PC-9 (cell line): Measurements from ENCODE around the gene COLEC11. TPM values are rescaled to one million over a fixed set of nuclear protein-coding genes. Genes with fewer than 3 reads are reported as not detected.

ENCODE experiments used
- BruUV-seq: library from RNA; stranded (reverse); fragments of 400-500 nt; replicated peaks from 2 replicates; lab custom pipeline; 2021; lab: Mats Ljungman, UMichigan
- CTCF ChIA-PET: fragments of 300-600 bp; sonication (Branson Sonifier 250); formaldehyde crosslinking; loops from one replicate; lab custom pipeline; 2022; ENCODE audit warnings: antibody characterized with exemption; lab: Charles Lee
- POLR2A ChIA-PET: fragments of 300-600 bp; sonication (Branson Sonifier 250); formaldehyde crosslinking; loops from one replicate; lab custom pipeline; 2022; ENCODE audit warnings: antibody characterized with exemption; ENCODE audit not compliant: unreplicated experiment; lab: Charles Lee
- DNase-seq, 2 experiments: peaks; one replicate each; pipeline versions ENCODE4 v3.0.0 to v3.0.0-alpha.2; 2015 to 2022; ENCODE audit warnings: mixed read lengths in 1 of 2
- H2AFZ ChIP-seq: fragments of 200-600 bp; sonication (generic); 2 replicates; pipeline ENCODE4 v1.8.1; 2017; ENCODE audit warnings: antibody characterized with exemption
- H3F3A ChIP-seq: fragments of 200-600 bp; sonication (generic); 2 replicates; pipeline ENCODE4 v1.8.1; 2017; ENCODE audit warnings: antibody characterized with exemption, mild to moderate bottlenecking, low read depth; ENCODE audit not compliant: insufficient read depth
- H3K27ac ChIP-seq: fragments of 200-600 bp; sonication (generic); 2 replicates; pipeline ENCODE4 v1.6.1; 2016; ENCODE audit warnings: mixed run types
- H3K27me3 ChIP-seq: fragments of 200-600 bp; sonication (generic); 2 replicates; pipeline ENCODE4 v1.6.1; 2016; ENCODE audit warnings: low read depth, mixed run types; ENCODE audit not compliant: insufficient read depth
- H3K36me3 ChIP-seq: fragments of 200-600 bp; sonication (generic); 2 replicates; pipeline ENCODE4 v1.6.1; 2016; ENCODE audit warnings: low read depth, mixed run types
- H3K4me1 ChIP-seq: fragments of 200-600 bp; sonication (generic); replicated peaks from 2 replicates; pipeline ENCODE4 v1.6.1; 2016; ENCODE audit warnings: mixed run types; ENCODE audit not compliant: insufficient read depth
- H3K4me2 ChIP-seq: fragments of 200-600 bp; sonication (generic); 2 replicates; pipeline ENCODE4 v1.6.1; 2017; ENCODE audit warnings: mixed run types
- H3K4me3 ChIP-seq: fragments of 200-600 bp; sonication (generic); 2 replicates; pipeline ENCODE4 v1.6.1; 2016; ENCODE audit warnings: mixed run types
- H3K79me2 ChIP-seq: fragments of 200-600 bp; sonication (generic); 2 replicates; pipeline ENCODE4 v1.6.1; 2017; ENCODE audit warnings: low read depth, mixed run types
- H3K9me2 ChIP-seq: fragments of 200-600 bp; sonication (generic); 2 replicates; pipeline ENCODE4 v1.8.1; 2017; ENCODE audit warnings: mild to moderate bottlenecking; ENCODE audit not compliant: insufficient read depth
- H3K9me3 ChIP-seq: fragments of 200-600 bp; sonication (generic); 2 replicates; pipeline ENCODE4 v1.8.1; 2016; ENCODE audit warnings: low read depth; ENCODE audit not compliant: insufficient read depth
- H4K20me1 ChIP-seq: fragments of 200-600 bp; sonication (generic); 2 replicates; pipeline ENCODE4 v1.8.1; 2017; ENCODE audit not compliant: insufficient read depth
- CTCF ChIP-seq: fragments of 200-600 bp; sonication (generic); conservative IDR thresholded peaks from 2 replicates; pipeline ENCODE4 v1.6.1; 2017; ENCODE audit warnings: mixed run types, antibody characterized with exemption, mild to moderate bottlenecking, moderate library complexity
- EZH2 ChIP-seq: fragments of 200-600 bp; sonication (generic); IDR thresholded peaks from 2 replicates; pipeline ENCODE4 v1.8.0; 2017; ENCODE audit warnings: antibody characterized with exemption, low read depth
- intact Hi-C: fragments of 100-400 bp; cut with micrococcal nuclease; formaldehyde crosslinking; loops from one replicate; pipeline ENCODE4 v1.10.0; 2022; ENCODE audit not compliant: unreplicated experiment
- total RNA-seq: library from RNA; stranded (reverse); gene quantifications from 2 replicates; pipeline ENCODE4 v1.2.3, GENCODE V29; 2021

Gene COLEC11
- total RNA-seq, 1 experiment from 2014 or later, result 2.4 TPM

GRCh38 chr2:3646446-3646845, 51.5 kb downstream of the COLEC11 start:
- H3K36me3 ChIP-seq, result no peaks in the 10 kb centered on the region
- no peaks in the 10 kb centered on the region for H4K20me1 ChIP-seq
- no peak for DNase-seq
- H3K79me2 ChIP-seq, result no peaks in the 10 kb centered on the region
- H3F3A ChIP-seq, result no peaks in the 10 kb centered on the region
- TF ChIP-seq CTCF (no peak), EZH2 (no peak)
- BruUV-seq, result no TSS peak
- H3K9me3 ChIP-seq, result no peaks in the 10 kb centered on the region
- ChIA-PET POLR2A (no interaction called here), CTCF (no interaction called here)
- intact Hi-C loops, result no loop called here
- H3K4me1 ChIP-seq, result no peaks in the 10 kb centered on the region
- H3K4me3 ChIP-seq, result no peak overlapping the region
- no peaks in the 10 kb centered on the region for H3K9me2 ChIP-seq
- no peak overlapping the region for H3K27ac ChIP-seq
- peaks cover under 1% of the 10 kb centered on the region; the same call in 1 of the 2 replicates for H3K27me3 ChIP-seq
- H3K4me2 ChIP-seq, result no peak overlapping the region
- no peak overlapping the region for H2AFZ ChIP-seq

- Histone ChIP-seq H3K9me2 (no peaks in the 10 kb centered on the region), H4K20me1 (no peaks in the 10 kb centered on the region), H3K4me2 (no peak overlapping the region), H3K4me1 (no peaks in the 10 kb centered on the region), H3K36me3 (no peaks in the 10 kb centered on the region), H2AFZ (no peak overlapping the region), H3K4me3 (no peak overlapping the region), H3K27ac (no peak overlapping the region), H3K9me3 (no peaks in the 10 kb centered on the region), H3K79me2 (no peaks in the 10 kb centered on the region), H3K27me3 (peaks cover 9% of the 10 kb centered on the region; the same call in 1 of the 2 replicates), H3F3A (no peaks in the 10 kb centered on the region)
- no peak for TF ChIP-seq CTCF
- TF ChIP-seq EZH2, result no peak
- DNase-seq, result no peak
- POLR2A ChIA-PET, result no interaction called here
- intact Hi-C loops, result no loop called here
- CTCF ChIA-PET, result no interaction called here
- BruUV-seq, result no TSS peak
These were observed 52.3 kb downstream of the COLEC11 start for GRCh38 chr2:3647246-3647645.

GRCh38 chr2:3647831-3648651, 53.1 kb downstream of the COLEC11 start:
- Histone ChIP-seq H3K36me3 (no peaks in the 10 kb centered on the region), H2AFZ (no peak overlapping the region), H3K4me1 (no peaks in the 10 kb centered on the region), H3K4me3 (no peak overlapping the region), H3K4me2 (no peak overlapping the region), H3K27ac (no peak overlapping the region), H3K27me3 (peaks cover 15% of the 10 kb centered on the region), H3K9me3 (no peaks in the 10 kb centered on the region), H3K79me2 (no peaks in the 10 kb centered on the region), H3F3A (no peaks in the 10 kb centered on the region), H3K9me2 (no peaks in the 10 kb centered on the region), H4K20me1 (no peaks in the 10 kb centered on the region; the same call in 1 of the 2 replicates)
- ChIA-PET POLR2A (no interaction called here), CTCF (no interaction called here)
- DNase-seq, result no peak
- intact Hi-C loops, result no loop called here
- BruUV-seq, result no TSS peak
- TF ChIP-seq CTCF, result no peak
- TF ChIP-seq EZH2, result no peak
